GM10847 (cell line): ENCODE results near the gene EBP.

Experiments used
- POLR2A ChIP-seq: IDR thresholded peaks from 2 replicates; pipeline ENCODE4 v1.6.1; 2011; ENCODE audit not compliant: insufficient read length; ENCODE audit errors: extremely low read depth

Gene EBP

GRCh38 chrX:48509619-48510018 is 12.0 kb upstream of the EBP start:
- TF ChIP-seq POLR2A: no peak

DNA sequence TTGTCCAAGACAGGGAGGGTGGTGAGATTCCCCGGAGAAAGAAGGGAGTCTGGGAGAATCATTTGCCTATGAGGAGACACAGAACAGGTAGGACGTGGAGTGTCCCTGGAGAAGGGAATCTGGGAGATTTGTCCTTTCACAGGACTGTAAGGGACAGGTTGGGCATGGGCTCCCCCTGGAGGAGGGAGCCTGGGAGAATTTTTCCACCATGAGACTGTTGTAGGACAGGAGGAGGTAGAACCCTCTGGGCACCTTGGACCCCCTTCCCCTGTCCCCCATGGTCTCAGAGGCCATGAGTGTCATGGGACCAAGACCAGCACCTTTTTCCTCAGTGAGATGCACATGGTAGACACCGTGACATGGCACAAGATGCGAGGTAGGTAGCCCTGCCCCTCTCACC is 10.0 kb upstream of the EBP start:
- TF ChIP-seq POLR2A: no peak

DNA sequence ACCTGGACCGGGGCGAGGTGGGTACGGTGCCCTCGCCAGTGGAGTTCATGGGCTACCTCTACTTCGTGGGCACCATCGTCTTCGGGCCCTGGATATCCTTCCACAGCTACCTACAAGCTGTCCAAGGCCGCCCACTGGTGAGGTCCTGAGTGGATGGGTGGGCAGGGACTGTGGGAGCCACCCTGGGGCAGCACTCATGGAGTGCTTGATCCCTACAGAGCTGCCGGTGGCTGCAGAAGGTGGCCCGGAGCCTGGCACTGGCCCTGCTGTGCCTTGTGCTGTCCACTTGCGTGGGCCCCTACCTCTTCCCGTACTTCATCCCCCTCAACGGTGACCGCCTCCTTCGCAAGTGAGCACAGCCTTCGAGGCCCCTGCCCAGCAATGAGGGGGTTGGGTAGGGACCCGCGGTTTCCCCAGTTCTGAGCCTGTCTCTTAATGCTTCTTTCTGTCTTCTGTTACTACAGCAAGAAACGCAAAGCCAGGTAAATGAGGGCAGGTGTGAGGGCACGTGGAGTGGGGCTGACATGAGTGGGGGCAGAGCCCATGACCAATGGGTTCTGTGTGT is 9.2 kb upstream of the EBP start:
- TF ChIP-seq POLR2A: no peak

DNA sequence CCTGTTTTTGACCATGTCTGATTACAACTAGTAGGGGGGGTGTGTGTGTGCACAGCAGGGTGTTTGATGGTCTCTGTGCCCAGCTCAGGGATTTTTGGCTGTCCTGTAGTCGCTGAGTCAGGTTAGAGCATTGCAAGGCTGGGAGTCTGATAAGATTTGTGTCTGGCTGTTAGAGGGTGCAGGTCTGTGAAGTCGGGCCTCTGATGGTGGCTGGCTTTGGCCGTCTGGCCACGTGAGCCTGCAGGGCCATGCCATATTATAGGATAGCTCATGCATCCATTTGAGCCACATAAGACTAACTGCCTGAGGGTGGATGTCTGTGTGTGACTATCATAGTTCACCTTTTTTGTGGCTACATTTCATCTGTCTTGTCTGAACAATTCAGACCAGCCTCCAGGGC is 7.9 kb upstream of the EBP start:
- TF ChIP-seq POLR2A: no peak

GRCh38 chrX:48514126-48514806 is 7.3 kb upstream of the EBP start:
- no peak for TF ChIP-seq POLR2A

DNA sequence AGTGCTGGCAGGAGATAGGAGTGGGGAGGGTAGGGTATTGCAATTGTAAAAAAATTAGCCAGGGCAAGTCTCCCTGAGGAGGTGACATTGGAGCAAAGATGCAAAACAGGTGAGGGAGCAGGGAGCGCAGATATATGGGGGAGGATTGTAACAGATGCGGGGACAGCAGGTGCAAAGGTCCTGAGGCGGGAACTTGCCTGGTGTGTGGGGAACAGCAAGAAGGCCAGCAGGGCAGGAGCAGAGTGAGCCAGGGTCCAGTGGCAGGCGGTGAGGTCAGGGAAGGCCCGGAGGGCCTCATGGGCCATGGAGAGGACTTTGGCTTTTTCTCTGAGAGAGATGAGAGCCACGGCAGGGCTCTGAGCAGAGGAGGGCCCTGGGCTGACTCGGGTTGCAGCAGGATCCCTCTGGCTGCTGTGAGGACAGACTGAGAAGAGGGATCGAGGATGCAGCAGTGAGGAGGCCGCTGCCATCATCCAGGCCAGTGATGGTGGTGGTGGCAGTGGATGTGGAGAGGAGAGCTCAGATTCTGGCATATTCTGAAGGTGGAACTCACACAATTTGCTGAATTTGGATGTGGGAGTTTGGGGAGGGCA is 6.6 kb upstream of the EBP start:
- no peak for TF ChIP-seq POLR2A

- TF ChIP-seq POLR2A: no peak
Measured at GRCh38 chrX:48515842-48516241, 5.8 kb upstream of the EBP start.

DNA sequence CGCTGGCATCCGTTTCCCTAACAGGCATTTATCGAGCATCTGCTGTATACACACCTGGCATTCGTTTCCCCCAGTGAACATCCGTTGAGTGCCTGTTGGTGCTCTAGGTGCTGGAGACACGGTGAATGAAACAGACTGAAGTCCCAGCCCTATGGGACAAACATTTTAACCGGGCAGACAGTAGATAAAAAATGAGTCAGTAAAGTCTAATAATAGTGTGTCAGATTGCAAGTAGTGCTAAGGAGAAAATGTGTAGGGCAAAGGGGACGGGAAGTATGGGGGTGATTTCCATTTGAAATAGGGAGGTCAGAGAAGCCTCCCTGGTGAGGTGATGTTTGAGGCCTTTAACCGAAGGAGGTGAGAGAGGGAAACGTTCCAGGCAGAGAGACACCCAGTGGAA is 5.3 kb upstream of the EBP start:
- TF ChIP-seq POLR2A: no peak

- no peak for TF ChIP-seq POLR2A
Measured at GRCh38 chrX:48516987-48517386, 4.6 kb upstream of the EBP start.

- no peak for TF ChIP-seq POLR2A
Measured at GRCh38 chrX:48520455-48520854, 1.2 kb upstream of the EBP start.

DNA sequence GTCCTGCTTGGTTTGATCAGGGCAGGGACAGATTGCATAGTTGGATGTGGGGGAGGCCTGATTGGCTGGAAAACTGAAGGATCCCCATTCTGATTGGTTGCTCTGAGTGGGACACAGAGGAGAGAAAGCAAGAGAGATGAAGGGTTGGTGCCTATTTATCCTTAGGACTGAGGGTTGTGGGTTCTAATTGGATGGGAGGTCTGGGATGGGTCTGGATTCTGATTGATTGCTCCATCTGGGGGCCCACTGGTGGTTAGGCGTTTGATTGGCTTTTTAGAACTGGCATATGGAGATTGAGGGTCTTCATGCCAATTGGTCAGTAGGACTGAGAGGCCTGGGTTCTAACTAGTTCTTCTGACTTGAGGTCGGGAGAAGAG is 644 bp upstream of the EBP start:
- no peak for TF ChIP-seq POLR2A

DNA sequence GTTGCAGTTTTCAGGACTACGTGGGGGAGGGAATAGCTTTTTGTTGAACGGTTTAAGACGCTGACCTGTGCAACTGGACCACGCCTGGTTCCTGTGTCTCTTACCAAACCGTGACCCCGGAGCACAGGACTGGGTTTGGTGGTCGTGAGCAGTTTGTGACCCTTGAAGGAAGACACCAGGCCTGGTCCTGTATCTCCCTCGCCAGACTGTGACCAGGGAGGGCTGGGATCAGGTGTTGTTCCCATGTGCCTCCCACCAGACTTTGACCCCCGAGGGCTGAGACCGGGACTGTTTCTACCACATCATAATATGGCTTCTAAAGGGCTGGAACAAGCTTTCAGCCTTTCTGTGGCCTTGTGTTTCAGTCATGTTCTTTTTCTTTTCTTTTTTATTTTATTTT is 683 bp downstream of the EBP start:
- no peak for TF ChIP-seq POLR2A

DNA sequence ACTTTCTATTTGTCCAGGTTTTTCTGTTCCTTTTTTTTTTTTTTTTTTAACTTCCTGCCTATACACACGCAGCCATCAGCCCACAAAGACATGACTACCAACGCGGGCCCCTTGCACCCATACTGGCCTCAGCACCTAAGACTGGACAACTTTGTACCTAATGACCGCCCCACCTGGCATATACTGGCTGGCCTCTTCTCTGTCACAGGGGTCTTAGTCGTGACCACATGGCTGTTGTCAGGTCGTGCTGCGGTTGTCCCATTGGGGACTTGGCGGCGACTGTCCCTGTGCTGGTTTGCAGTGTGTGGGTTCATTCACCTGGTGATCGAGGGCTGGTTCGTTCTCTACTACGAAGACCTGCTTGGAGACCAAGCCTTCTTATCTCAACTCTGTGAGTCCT is 2.1 kb downstream of the EBP start:
- no peak for TF ChIP-seq POLR2A

DNA sequence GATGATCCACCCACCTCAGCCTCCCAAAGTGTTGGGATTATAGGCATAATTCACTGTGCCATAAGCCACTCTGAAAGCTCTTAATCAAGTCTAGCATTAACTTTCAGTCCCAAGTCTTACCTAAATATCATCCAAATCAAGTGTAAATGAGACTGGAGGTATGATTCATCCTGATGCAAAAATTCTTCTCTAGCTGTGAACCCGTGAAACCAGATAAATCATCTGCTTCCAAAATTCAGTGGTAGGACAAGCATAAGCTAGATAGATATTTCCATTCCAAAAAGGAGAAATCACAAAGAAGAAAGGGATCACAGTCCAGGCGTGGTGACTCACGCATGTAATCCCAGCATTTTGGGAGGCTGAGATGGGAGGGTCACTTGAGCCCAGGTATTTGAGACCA is 9.1 kb downstream of the EBP start:
- no peak for TF ChIP-seq POLR2A

DNA sequence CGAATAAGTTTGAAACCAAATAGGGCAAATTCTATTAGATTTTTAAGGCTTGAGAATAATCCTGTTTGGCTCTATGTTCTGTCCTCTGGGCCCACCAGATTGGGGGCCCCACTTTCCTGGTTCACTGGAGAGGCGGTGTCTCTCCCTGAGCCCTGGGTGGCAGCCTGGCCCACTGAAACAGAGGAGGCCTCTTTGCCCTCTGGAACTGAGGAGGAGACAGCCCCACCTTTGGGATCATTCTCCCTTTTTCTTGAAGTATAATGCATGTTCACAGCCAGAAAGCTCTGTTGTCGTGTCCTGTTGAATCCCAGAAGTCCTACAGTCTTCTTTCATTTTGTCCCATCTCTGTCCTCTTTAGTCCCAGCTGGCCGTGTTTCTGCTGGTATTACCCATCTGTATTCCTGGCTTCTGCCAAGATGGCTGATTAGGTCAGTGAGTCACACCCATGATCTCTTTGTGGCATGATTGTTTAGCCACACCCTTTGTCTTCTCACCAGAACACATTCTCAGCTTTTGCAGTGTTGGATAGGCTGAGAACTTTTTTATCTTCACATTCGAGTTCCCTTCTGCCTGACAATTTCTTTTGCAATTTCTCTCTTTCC is 9.9 kb downstream of the EBP start:
- TF ChIP-seq POLR2A: no peak

DNA sequence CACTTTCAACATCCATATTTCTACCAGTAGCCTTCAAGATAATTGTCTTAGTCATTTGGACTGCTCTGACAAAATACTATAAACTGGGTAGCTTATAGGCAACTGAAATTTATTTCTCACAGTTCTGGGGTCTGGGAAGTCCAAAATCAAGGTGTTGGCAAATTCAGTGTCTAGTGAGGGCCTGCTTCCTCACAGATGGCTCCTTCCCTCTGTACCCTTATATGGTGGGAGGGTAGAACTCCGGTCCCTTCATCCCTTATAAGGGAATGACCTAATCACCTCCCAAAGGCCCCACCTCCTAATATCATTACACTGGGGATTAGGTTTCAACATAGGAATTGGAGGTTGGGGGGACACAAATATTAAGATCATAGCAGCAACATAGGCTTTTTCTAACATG is 10.6 kb downstream of the EBP start:
- TF ChIP-seq POLR2A: no peak
